ENCODE data around the gene ERCC1.

The ERCC1 gene

DNA sequence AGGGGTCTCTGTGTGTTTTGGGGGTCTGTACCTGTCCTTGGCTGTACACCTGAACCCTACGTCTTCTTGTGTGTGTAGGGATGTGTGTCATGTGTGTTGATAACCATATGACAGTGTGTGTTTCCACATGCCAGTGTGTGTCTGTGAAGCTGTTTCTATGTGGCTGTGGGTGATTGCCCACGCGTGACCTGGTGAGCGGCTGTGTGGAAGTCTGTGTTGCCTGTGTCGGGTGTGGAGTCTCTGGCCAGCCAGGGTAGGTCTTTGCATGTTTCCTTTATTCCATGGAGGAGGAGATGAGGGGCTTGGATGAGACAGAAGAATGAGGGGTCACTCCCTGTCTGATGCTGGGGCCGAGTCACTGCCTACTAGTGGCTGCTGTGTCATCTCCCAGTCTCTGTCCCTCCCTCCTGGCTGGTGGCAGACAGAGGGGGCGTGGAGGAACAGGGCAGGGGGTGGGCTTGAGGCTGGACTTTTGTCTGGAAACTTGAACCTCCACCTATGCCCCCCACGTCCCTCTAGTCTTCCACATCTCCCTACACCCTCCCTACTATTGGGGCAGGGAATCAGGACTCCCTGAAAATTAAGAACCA is 41.2 kb upstream of the ERCC1 start:
- no peak overlapping the region for H3K4me3 ChIP-seq
- no peak for DNase-seq (ENCODE audit: low spot score)
- TF ChIP-seq CTCF (IDR thresholded peaks at IDR 0.05): no peak
- H3K27ac ChIP-seq: no peak overlapping the region

DNA sequence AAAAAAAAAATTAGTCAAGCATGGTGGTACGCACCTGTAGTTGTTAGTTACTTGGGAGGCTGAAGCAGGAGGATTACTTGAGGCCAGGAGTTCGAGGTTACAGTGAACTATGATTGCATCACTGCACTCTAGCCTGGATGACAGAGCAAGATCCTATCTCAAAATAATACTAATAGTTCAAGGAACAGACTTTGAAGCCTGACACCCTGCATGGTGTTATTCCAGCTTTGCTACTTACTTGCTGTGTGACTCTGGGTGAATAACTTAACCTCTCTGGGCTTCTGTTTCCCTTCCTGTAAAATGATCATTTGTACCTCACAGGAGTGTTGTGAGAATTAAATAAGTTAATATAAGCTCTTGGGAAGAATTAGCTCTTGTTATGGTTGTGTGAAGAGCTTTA is 40.6 kb upstream of the ERCC1 start:
- no peak for TF ChIP-seq CTCF (IDR thresholded peaks at IDR 0.05)
- H3K27ac ChIP-seq: no peak overlapping the region
- no peak overlapping the region for H3K4me3 ChIP-seq
- no peak for DNase-seq (ENCODE audit: low spot score)

DNA sequence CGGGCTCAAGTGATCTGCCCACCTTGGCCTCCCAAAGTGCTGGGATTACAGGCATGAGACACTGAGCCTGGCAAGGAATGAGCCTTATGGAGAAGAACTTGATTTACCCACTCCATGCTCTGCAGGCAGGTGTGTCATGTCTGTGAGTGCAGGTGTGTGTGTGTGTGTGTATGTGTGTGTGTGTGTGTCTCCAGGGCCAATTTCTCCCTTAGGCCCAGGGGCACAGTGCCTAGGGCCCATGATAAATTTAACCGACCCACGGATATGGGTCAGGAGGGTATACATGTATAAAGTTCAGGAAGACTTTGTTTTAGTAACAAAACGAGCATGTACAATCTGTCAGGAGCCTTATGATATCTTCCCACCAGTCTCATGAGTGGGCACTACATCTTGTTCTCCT is 39.5 kb upstream of the ERCC1 start:
- no peak for TF ChIP-seq CTCF (IDR thresholded peaks at IDR 0.05)
- DNase-seq (ENCODE audit: low spot score): no peak
- Histone ChIP-seq H3K4me3 (no peak overlapping the region), H3K27ac (no peak overlapping the region)

DNA sequence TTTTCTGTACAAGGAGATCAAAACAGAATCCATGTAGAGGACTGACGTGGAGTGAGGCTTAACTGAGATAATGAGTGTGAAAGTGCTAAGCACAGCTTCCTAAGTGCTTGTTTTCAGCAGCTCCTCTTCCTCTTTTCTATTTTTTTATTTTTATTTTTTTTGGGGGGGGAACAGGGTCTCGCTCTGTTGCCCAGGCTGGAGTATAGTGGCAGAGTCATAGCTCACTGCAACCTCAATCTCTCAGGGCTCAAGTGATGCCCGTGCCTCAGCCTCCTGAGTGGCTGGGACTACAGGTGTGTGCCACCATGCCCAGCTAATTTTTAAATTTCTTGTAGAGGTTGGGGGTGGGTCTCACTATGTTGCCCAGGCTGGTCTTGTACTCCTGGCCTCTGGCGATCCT is 38.5 kb upstream of the ERCC1 start:
- no peak for TF ChIP-seq CTCF (IDR thresholded peaks at IDR 0.05)
- no peak overlapping the region for H3K4me3 ChIP-seq
- DNase-seq (ENCODE audit: low spot score): no peak
- H3K27ac ChIP-seq: no peak overlapping the region

- no peak overlapping the region for H3K27ac ChIP-seq
- TF ChIP-seq CTCF (IDR thresholded peaks at IDR 0.05): no peak
These were observed 37.2 kb upstream of the ERCC1 start for GRCh38 chr19:45460807-45461347.

DNA sequence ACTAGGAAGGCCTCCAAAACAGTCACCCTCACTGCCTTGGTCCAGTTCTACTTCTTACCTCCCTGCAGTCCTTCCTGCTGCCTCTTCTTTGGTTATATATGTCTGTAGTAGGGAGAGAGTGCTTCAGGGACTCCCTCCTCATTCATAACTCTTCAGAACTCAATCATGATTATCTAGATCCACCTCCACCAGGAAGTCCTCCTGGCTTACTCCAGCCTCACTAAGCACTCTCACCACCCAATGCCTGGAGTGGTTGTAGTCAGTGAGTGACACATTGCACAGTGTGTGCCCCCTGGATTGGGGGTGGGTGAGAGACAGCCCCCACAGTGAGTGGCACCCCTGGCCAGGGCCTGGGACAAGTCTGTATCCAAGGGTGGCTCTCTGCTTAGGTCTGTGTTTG is 34.1 kb upstream of the ERCC1 start:
- Histone ChIP-seq H3K27ac (no peak overlapping the region), H3K4me3 (no peak overlapping the region)
- no peak for TF ChIP-seq CTCF (IDR thresholded peaks at IDR 0.05)
- no peak for DNase-seq (ENCODE audit: low spot score)

More at GRCh38 chr19:45460807-45461347, 37.2 kb upstream of the ERCC1 start:
- H3K4me3 ChIP-seq: no peak overlapping the region
- DNase-seq (ENCODE audit: low spot score): no peak

DNA sequence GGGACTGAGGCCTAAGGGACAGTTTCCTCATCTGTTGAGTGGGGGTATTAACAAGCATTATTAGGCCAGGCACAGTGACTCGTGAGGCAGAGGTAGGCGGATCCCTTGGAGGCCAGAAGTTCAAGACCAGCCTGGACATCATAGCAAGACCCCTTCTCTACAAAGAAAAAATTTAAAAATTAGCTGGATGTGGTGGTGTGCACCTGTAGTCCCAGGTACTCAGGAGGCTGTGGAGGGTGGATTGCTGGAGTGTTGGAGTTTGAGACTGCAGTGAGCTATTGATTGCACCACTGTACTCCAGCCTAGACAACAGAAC is 32.7 kb upstream of the ERCC1 start:
- Histone ChIP-seq H3K27ac (peak overlapping the region; percentile 83 to 90), H3K4me3 (no peak overlapping the region)
- DNase-seq (ENCODE audit: low spot score): no peak
- TF ChIP-seq CTCF (IDR thresholded peaks at IDR 0.05): no peak

All from coronary artery (tissue), 2 donors.